NCI-H226 (cell line): ENCODE results near the gene TMEM139.

Experiments used
- DNase-seq: peaks from one replicate; pipeline ENCODE4 v3.0.0-alpha.2; 2015

The TMEM139 gene

GRCh38 chr7:143329471-143330170, 44.9 kb downstream of the TMEM139 start:
- DNase-seq, result no peak

GRCh38 chr7:143331179-143331801, 46.5 kb downstream of the TMEM139 start:
- peak; percentile 91 for DNase-seq

GRCh38 chr7:143334244-143334643, 49.5 kb downstream of the TMEM139 start:
- DNase-seq, result no peak

- DNase-seq, result no peak
Measured at GRCh38 chr7:143337216-143337615, 52.5 kb downstream of the TMEM139 start.
